Ascending aorta (tissue), 2 donors: ENCODE measurements around the gene RIC1. TPM values are rescaled to one million over a fixed set of nuclear protein-coding genes. Genes with fewer than 3 reads are reported as not detected.
"Not testable (repeated sequence)": the region's sequence is repeated elsewhere in the genome, so short reads cannot be mapped to it uniquely, and the experiment has no call there.

ENCODE experiments used
- DNase-seq, 2 donors: peaks; one replicate each; pipeline ENCODE4 v3.0.0-alpha.2; 2019; ENCODE audit warnings: low spot score in 2 of 2
- H3K27ac ChIP-seq, 2 donors: fragments of 200-600 bp; sonication (generic); one replicate each; pipeline ENCODE4 v1.5.1; 2016 to 2017; ENCODE audit warnings: mild to moderate bottlenecking in 1 of 2
- H3K27me3 ChIP-seq: fragments of 200-600 bp; sonication (generic); one replicate; pipeline ENCODE4 v1.5.1; 2017
- H3K36me3 ChIP-seq, 2 donors: fragments of 200-600 bp; sonication (generic); one replicate each; pipeline ENCODE4 v1.5.1; 2016
- H3K4me1 ChIP-seq, 2 donors: fragments of 200-600 bp; sonication (generic); one replicate each; pipeline ENCODE4 v1.5.1; 2016 to 2017; ENCODE audit warnings: mild to moderate bottlenecking in 1 of 2
- H3K4me3 ChIP-seq, 2 donors: fragments of 200-600 bp; sonication (generic); one replicate each; pipeline ENCODE4 v1.5.1; 2016 to 2017; ENCODE audit warnings: mild to moderate bottlenecking in 1 of 2
- H3K9me3 ChIP-seq, 2 donors: fragments of 200-600 bp; sonication (generic); one replicate each; pipeline ENCODE4 v1.5.1; 2016
- intact Hi-C: fragments of 100-400 bp; cut with DNase I; formaldehyde crosslinking; loops from one replicate; pipeline ENCODE4 v1.15.1; 2023
- total RNA-seq: library from RNA; depleted of rRNA; stranded (reverse); fragments of >200 nt; gene quantifications from one replicate; pipeline ENCODE4 v1.1.0, GENCODE V29; 2016
- TF ChIP-seq, protein P1 (sequence below), 3 experiments: fragments of 200-600 bp in 2 of 3; fragments of 450-650 bp in 1 of 3; sonication (generic) in 2 of 3; IDR thresholded peaks; one replicate each; pipeline ENCODE4 v1.5.1; 2016 to 2019; ENCODE audit warnings: antibody characterized with exemption in 3 of 3, mild to moderate bottlenecking in 1 of 3, moderate library complexity in 1 of 3

The RIC1 gene
- total RNA-seq, 1 donor from 2014 or later = 46.7 TPM

DNA sequence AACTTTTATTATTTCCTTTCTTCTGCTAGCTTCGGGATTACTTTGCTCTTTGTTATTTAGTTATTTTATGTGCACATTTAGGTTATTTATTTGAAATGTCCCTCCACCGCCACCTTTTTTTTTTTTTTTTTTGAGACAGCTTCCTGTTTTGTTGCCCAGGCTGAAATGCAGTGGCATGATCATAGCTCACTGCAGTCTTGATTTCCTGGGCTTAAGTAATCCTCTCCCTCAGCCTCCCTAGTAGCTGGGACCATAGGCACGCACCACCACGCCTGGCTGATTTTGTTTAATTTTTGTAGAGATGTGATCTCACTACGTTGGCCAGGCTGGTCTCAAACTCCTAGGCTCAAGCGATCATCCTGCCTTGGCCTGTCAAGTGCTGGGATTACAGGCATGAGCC, 38.5 kb downstream of the RIC1 start:
- Histone ChIP-seq H3K36me3 (peaks cover 4 to 8% of the 10 kb centered on the region in 2 donors), H3K4me1 (no peaks in the 10 kb centered on the region), H3K4me3 (no peak overlapping the region), H3K27ac (no peak overlapping the region), H3K27me3 (no peaks in the 10 kb centered on the region), H3K9me3 (peaks cover 8 to 12% of the 10 kb centered on the region in 2 donors)
- intact Hi-C loops = no loop called here
- DNase-seq = no peak
- TF ChIP-seq, protein P1, sequence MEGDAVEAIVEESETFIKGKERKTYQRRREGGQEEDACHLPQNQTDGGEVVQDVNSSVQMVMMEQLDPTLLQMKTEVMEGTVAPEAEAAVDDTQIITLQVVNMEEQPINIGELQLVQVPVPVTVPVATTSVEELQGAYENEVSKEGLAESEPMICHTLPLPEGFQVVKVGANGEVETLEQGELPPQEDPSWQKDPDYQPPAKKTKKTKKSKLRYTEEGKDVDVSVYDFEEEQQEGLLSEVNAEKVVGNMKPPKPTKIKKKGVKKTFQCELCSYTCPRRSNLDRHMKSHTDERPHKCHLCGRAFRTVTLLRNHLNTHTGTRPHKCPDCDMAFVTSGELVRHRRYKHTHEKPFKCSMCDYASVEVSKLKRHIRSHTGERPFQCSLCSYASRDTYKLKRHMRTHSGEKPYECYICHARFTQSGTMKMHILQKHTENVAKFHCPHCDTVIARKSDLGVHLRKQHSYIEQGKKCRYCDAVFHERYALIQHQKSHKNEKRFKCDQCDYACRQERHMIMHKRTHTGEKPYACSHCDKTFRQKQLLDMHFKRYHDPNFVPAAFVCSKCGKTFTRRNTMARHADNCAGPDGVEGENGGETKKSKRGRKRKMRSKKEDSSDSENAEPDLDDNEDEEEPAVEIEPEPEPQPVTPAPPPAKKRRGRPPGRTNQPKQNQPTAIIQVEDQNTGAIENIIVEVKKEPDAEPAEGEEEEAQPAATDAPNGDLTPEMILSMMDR (IDR thresholded peaks at IDR 0.05) = no peak

- Histone ChIP-seq H3K4me3 (no peak overlapping the region), H3K4me1 (no peaks in the 10 kb centered on the region), H3K27me3 (no peaks in the 10 kb centered on the region), H3K9me3 (peaks cover 0 to 5% of the 10 kb centered on the region in 2 donors), H3K36me3 (peaks cover 4 to 8% of the 10 kb centered on the region in 2 donors), H3K27ac (no peak overlapping the region)
- TF ChIP-seq, protein P1 (IDR thresholded peaks at IDR 0.05) = no peak
- intact Hi-C loops = loop anchor here (10.0 kb wide), 1 partner anchor 55 kb away; no protein-coding TSS in a partner anchor
- DNase-seq = no peak
These were observed 41.2 kb downstream of the RIC1 start for GRCh38 chr9:5670079-5670478.

DNA sequence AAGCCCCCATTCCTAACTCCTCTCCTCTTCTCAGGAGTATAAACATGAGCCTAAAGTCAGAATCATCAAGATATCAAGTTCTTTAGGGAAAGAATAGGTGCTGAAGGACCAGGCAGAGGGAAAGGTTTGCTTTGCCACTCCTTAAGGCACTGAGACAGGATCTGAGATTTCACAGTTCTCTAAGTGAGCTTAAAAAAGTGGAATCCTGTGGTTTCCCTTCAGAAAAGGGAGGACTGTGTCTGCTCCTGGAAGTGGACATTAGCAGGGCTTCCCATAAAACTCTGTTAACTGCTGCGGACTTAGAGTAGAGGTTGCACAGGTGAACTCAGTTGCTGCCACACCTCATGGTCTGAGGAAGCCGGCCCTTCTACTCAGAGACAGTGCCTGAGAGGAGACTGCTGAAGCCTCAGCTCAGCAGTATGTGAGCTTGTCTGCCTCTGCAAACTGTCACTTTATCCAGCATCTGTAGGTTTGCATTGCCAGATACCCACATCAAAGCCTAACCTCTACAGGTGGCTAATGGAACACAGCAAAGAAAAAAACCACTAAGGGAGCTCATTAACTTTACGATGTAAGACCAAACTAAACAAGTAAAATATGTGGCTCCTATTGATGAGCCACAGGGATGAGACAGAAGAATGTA, 42.9 kb downstream of the RIC1 start:
- Histone ChIP-seq H3K4me1 (no peaks in the 10 kb centered on the region), H3K36me3 (no peaks in the 10 kb centered on the region), H3K27ac (no peak overlapping the region), H3K4me3 (no peak overlapping the region), H3K9me3 (peaks cover 0 to 8% of the 10 kb centered on the region in 2 donors), H3K27me3 (no peaks in the 10 kb centered on the region)
- TF ChIP-seq, protein P1 (IDR thresholded peaks at IDR 0.05) = no peak
- intact Hi-C loops = loop anchor here (10.0 kb wide), 1 partner anchor 57 kb away; no protein-coding TSS in a partner anchor
- no peak for DNase-seq

DNA sequence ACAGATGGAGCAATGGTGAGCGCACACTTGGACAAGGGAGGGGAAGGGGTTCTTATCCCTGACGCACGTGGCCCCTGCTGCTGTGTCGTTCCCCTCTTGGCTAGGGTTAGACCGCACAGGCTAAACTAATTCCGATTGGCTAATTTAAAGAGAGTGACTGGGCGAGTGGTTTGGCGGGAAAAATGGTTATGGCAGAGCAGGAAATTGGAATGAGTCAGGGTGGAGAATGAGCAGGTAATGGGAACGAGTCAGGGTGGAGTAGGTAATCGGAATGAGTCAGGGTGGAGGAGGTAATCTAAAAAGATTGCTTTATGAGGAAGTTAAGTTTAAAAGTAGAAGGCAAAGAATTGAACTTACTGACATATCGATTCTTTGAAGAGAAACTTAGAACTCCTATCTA, 46.1 kb downstream of the RIC1 start:
- intact Hi-C loops = loop anchor here (10.0 kb wide), 1 partner anchor 60 kb away; no protein-coding TSS in a partner anchor
- H3K4me1 ChIP-seq, H3K36me3 ChIP-seq, H3K9me3 ChIP-seq, DNase-seq, H3K4me3 ChIP-seq, H3K27ac ChIP-seq, H3K27me3 ChIP-seq: not testable (repeated sequence)

DNA sequence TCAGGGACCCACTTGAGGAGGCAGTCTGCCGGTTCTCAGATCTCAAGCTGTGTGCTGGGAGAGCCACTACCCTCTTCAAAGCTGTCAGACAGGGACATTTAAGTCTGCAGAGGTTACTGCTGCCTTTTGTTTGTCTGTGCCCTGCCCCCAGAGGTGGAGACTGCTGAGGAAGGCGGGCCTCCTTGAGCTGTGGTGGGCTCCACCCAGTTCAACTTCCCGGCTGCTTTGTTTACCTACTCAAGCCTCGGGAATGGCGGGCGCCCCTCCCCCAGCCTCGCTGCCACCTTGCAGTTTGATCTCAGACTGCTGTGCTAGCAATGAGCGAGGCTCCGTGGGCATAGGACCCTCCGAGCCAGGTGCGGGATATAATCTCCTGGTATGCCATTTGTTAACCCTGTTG, 54.7 kb downstream of the RIC1 start:
- intact Hi-C loops, H3K4me3 ChIP-seq, H3K27ac ChIP-seq, H3K4me1 ChIP-seq, DNase-seq, H3K27me3 ChIP-seq, H3K36me3 ChIP-seq: not testable (repeated sequence)
- peaks cover 0 to 22% of the 10 kb centered on the region in 2 donors for H3K9me3 ChIP-seq

GRCh38 chr9:5684101-5684500, 55.2 kb downstream of the RIC1 start:
- Histone ChIP-seq H3K4me3 (no peak overlapping the region), H3K9me3 (peaks cover 0 to 22% of the 10 kb centered on the region in 2 donors), H3K27me3 (no peaks in the 10 kb centered on the region), H3K36me3 (peaks cover 0 to 3% of the 10 kb centered on the region in 2 donors), H3K4me1 (peaks cover 0 to 4% of the 10 kb centered on the region in 2 donors), H3K27ac (no peak overlapping the region)
- intact Hi-C loops = no loop called here
- no peak for DNase-seq
- TF ChIP-seq, protein P1 (IDR thresholded peaks at IDR 0.05) = no peak
